Measurements from ENCODE around the gene MYO19. TPM values are rescaled to one million over a fixed set of nuclear protein-coding genes. Genes with fewer than 3 reads are reported as not detected.

Gene MYO19
- total and polyA plus RNA-seq, 2 of the 8 experiments (the other 6 are each of a cell fraction or from before 2014, with no cell fraction given), result 126 to 163 TPM

GRCh38 chr17:36553459-36553858 lies 18.8 kb upstream of the MYO19 start (continued):
- TF ChIP-seq CTBP2 (IDR thresholded peaks at IDR 0.05; ENCODE audit: borderline replicate concordance, insufficient read depth, insufficient read length, low read length) (no peak), EGR1 (IDR thresholded peaks at IDR 0.05; ENCODE audit: borderline replicate concordance, low read depth, low read length) (no peak)

All from H1 (cell line).